Left colon (tissue), 2 donors: Measurements from ENCODE around the gene DNAJC2. TPM values are rescaled to one million over a fixed set of nuclear protein-coding genes. Genes with fewer than 3 reads are reported as not detected.

Source experiments
- ATAC-seq: fragments of 200-7000 bp; cut with Tn5 transposase; one replicate; pipeline ENCODE4 v1.9.1; 2020; ENCODE audit warnings: mild to moderate bottlenecking, moderate library complexity
- DNase-seq, 2 donors: peaks; one replicate each; pipeline ENCODE4 v3.0.0-alpha.2; 2020
- intact Hi-C, 2 donors: fragments of 100-400 bp; cut with DNase I in 1 of 2; cut with micrococcal nuclease in 1 of 2; formaldehyde crosslinking; loops; one replicate each; pipeline versions ENCODE4 v1.11.2 to v1.14.0; 2022; cut with DNase I, micrococcal nuclease
- long read RNA-seq: library from polyadenylated mRNA; unstranded; transcript quantifications from one replicate; pipeline ENCODE4 v2.0.0, GENCODE V29; 2021
- total RNA-seq, 2 donors: library from RNA; stranded (reverse); fragmentation: NEBNext Ultra II Directional; extraction: Animal tissue kit (Norgen Biotek cat#: 25700); gene quantifications; one replicate each; pipeline ENCODE4 v1.2.1, GENCODE V29; 2021
- donor health status: DM: no; HTN: no; CAD: no.
- donor health status: DM: yes; HTN: yes; CAD: no.

The DNAJC2 gene
- total RNA-seq: 10 to 100 TPM; 19.4 to 19.5 TPM
- long read RNA-seq, partial matches to known transcripts: 9 of 18 reads
- long read RNA-seq, other reads (novel, unspliced or antisense): 5 of 18 reads

- intact Hi-C loops: no loop called here
- ATAC-seq (peak; percentile 92), DNase-seq (peak; percentile 88)
Observed at GRCh38 chr7:103344453-103345149, at the start of gene DNAJC2. TSS of gene DNAJC2 (minus strand) at chr7:103344767. CDS start at chr7:103344622, 145 bp downstream.

GRCh38 chr7:103391976-103392375 is 47.4 kb upstream of the DNAJC2 start:
- intact Hi-C loops: no loop called here
- DNase-seq: no peak

GRCh38 chr7:103391150-103391549 is 46.6 kb upstream of the DNAJC2 start:
- ATAC-seq (no peak), DNase-seq (no peak)

More at GRCh38 chr7:103391976-103392375, 47.4 kb upstream of the DNAJC2 start:
- no peak for ATAC-seq

GRCh38 chr7:103389263-103389662 is 44.7 kb upstream of the DNAJC2 start:
- DNase-seq (no peak), ATAC-seq (no peak)
- intact Hi-C loops: no loop called here

More at GRCh38 chr7:103391150-103391549, 46.6 kb upstream of the DNAJC2 start:
- intact Hi-C loops: no loop called here

GRCh38 chr7:103388469-103389140 is 44.0 kb upstream of the DNAJC2 start:
- ATAC-seq: peak; percentile 95
- DNase-seq: no peak
- intact Hi-C loops: no loop called here

GRCh38 chr7:103387242-103387641 is 42.7 kb upstream of the DNAJC2 start:
- no peak for DNase-seq
- intact Hi-C loops: no loop called here
- ATAC-seq: no peak

GRCh38 chr7:103382032-103382402 is 37.5 kb upstream of the DNAJC2 start:
- intact Hi-C loops: no loop called here
- DNase-seq (no peak), ATAC-seq (no peak)

- ATAC-seq (no peak), DNase-seq (no peak)
- intact Hi-C loops: no loop called here
Observed at GRCh38 chr7:103381280-103382031, 36.9 kb upstream of the DNAJC2 start.

- intact Hi-C loops: no loop called here
- DNase-seq: no peak
- ATAC-seq: no peak
Observed at GRCh38 chr7:103380395-103381191, 36.0 kb upstream of the DNAJC2 start.

GRCh38 chr7:103379270-103379975 is 34.9 kb upstream of the DNAJC2 start:
- no peak for DNase-seq
- ATAC-seq: no peak
- intact Hi-C loops: no loop called here

GRCh38 chr7:103373866-103374643 is 29.5 kb upstream of the DNAJC2 start:
- intact Hi-C loops: no loop called here
- DNase-seq (no peak), ATAC-seq (peak; percentile 56)

GRCh38 chr7:103369432-103369831 is 24.9 kb upstream of the DNAJC2 start:
- DNase-seq: no peak
- intact Hi-C loops: loop anchor here in 1 of 2 donors (10.0 kb wide), 1 partner anchor 65 kb away; no protein-coding TSS in a partner anchor
- ATAC-seq: no peak

- ATAC-seq: no peak
- intact Hi-C loops: no loop called here
Observed at GRCh38 chr7:103349805-103350204, 5.2 kb upstream of the DNAJC2 start.

GRCh38 chr7:103348959-103349358 is 4.4 kb upstream of the DNAJC2 start:
- intact Hi-C loops: no loop called here
- no peak for DNase-seq
- no peak for ATAC-seq

More at GRCh38 chr7:103349805-103350204, 5.2 kb upstream of the DNAJC2 start:
- no peak for DNase-seq

- intact Hi-C loops: no loop called here
- no peak for DNase-seq
Observed at GRCh38 chr7:103348452-103348851, 3.9 kb upstream of the DNAJC2 start.

GRCh38 chr7:103347507-103348267 is 3.1 kb upstream of the DNAJC2 start, which contains the start of gene PSMC2:
TSS of gene PSMC2 (plus strand) at chr7:103347643. CDS start at chr7:103347712, 69 bp downstream.
- peak; percentile 69 to 70 for DNase-seq
- ATAC-seq: peak; percentile 70
- intact Hi-C loops: no loop called here

More at GRCh38 chr7:103348452-103348851, 3.9 kb upstream of the DNAJC2 start:
- no peak for ATAC-seq
